ES-I3 (cell line): ENCODE measurements around the gene SBDS.

Experiments
- H3K36me3 ChIP-seq: 2 replicates; pipeline ENCODE4 v1.6.1; 2013; ENCODE audit warnings: mild to moderate bottlenecking, low read length, control low read depth, moderate library complexity; ENCODE audit not compliant: insufficient read depth
- H3K4me1 ChIP-seq: 2 replicates; pipeline ENCODE4 v1.6.1; 2013; ENCODE audit warnings: mild to moderate bottlenecking, control low read depth, low read length; ENCODE audit not compliant: insufficient read depth
- H3K9ac ChIP-seq: 2 replicates; pipeline ENCODE4 v1.6.1; 2013; ENCODE audit warnings: low read depth, mild to moderate bottlenecking, low read length, moderate library complexity
- H3K9me3 ChIP-seq: 2 replicates; pipeline ENCODE4 v1.6.1; 2013; ENCODE audit warnings: mild to moderate bottlenecking, low read length, moderate library complexity; ENCODE audit not compliant: control insufficient read depth, insufficient read depth

SBDS gene

GRCh38 chr7:66937940-66938339 is 57.4 kb downstream of the SBDS start:
- no peaks in the 10 kb centered on the region for H3K4me1 ChIP-seq
- no peaks in the 10 kb centered on the region; the same call in 1 of the 2 replicates for H3K36me3 ChIP-seq
- H3K9me3 ChIP-seq = no peaks in the 10 kb centered on the region
- no peak overlapping the region for H3K9ac ChIP-seq
